Stomach (tissue), 9 donors: ENCODE data around the gene TAS1R1. TPM values are rescaled to one million over a fixed set of nuclear protein-coding genes. Genes with fewer than 3 reads are reported as not detected.

Experiments
- DNase-seq, 2 donors: peaks; one replicate each; pipeline versions ENCODE4 v3.0.0 to v3.0.0-alpha.2; 2013 to 2019
- H3K27ac ChIP-seq, 5 donors: fragments of 200-600 bp in 4 of 5; sonication (generic) in 4 of 5; one replicate each; pipeline ENCODE4 v1.5.1; 2013 to 2019; ENCODE audit warnings: mild to moderate bottlenecking in 1 of 5, moderate library complexity in 1 of 5
- H3K27me3 ChIP-seq, 3 donors: fragments of 200-600 bp; sonication (generic); one replicate each; pipeline ENCODE4 v1.5.1; 2017 to 2019; ENCODE audit warnings: mixed run types in 1 of 3
- H3K36me3 ChIP-seq, 4 donors: fragments of 200-600 bp; sonication (generic); 1 replicate in 3 of 4; 2 replicates in 1 of 4; pipeline ENCODE4 v1.5.1; 2016 to 2019
- H3K4me1 ChIP-seq, 4 donors: fragments of 200-600 bp; sonication (generic); one replicate each; pipeline ENCODE4 v1.5.1; 2016 to 2019
- H3K4me3 ChIP-seq, 4 donors: fragments of 200-600 bp; sonication (generic) in 3 of 4; one replicate each; pipeline ENCODE4 v1.5.1; 2016 to 2019; ENCODE audit warnings: mild to moderate bottlenecking in 1 of 4
- H3K9me3 ChIP-seq, 4 donors: fragments of 200-600 bp; sonication (generic); one replicate each; pipeline ENCODE4 v1.5.1; 2016 to 2019
- CTCF ChIP-seq, 7 experiments: fragments of 450-650 bp in 4 of 7; fragments of 200-600 bp in 3 of 7; sonication (generic) in 3 of 7; IDR thresholded peaks; one replicate each; pipeline ENCODE4 v1.5.1; 2016 to 2019; ENCODE audit warnings: antibody characterized with exemption in 7 of 7, control low read depth in 2 of 7, mild to moderate bottlenecking in 1 of 7
- EP300 ChIP-seq: sonication (generic); formaldehyde crosslinking; IDR thresholded peaks from one replicate; pipeline ENCODE4 v1.6.1; 2017; ENCODE audit warnings: antibody characterized with exemption
- POLR2A ChIP-seq, 4 donors: fragments of 450-650 bp; IDR thresholded peaks; one replicate each; pipeline ENCODE4 v1.6.1; 2016; ENCODE audit warnings: antibody characterized with exemption in 4 of 4, control low read depth in 2 of 4, mild to moderate bottlenecking in 1 of 4, moderate library complexity in 1 of 4
- POLR2AphosphoS5 ChIP-seq, 3 donors: sonication (generic); formaldehyde crosslinking; IDR thresholded peaks; one replicate each; pipeline ENCODE4 v1.6.1; 2016; ENCODE audit warnings: antibody characterized with exemption in 3 of 3
- WGBS, 5 donors: extraction: QIAGEN DNeasy Blood & Tissue Kit in 3 of 5; methylation state at CpG; one replicate each; pipeline versions ENCODE4 v1.1.5 to v1.1.7; 2013 to 2018; 5-methylcytosine and 5-hydroxymethylcytosine counted together
- intact Hi-C: fragments of 100-400 bp; cut with DNase I; formaldehyde crosslinking; loops from one replicate; pipeline ENCODE4 v1.15.1; 2023; ENCODE audit warnings: low total_unique reads
- polyA plus RNA-seq, 3 donors: library from polyadenylated mRNA; stranded (reverse); fragments of 200-250 nt; gene quantifications; one replicate each; pipeline ENCODE4 v1.2.3, GENCODE V29; 2013
- total RNA-seq, 5 donors: library from RNA; depleted of rRNA; stranded (reverse); fragments of >200 nt; gene quantifications; one replicate each; pipeline versions ENCODE4 v1.1.0 to v1.2.3, GENCODE V29; 2014 to 2016
- donor health status: healthy with polysubstance abuse.
- donor health status: Bipolar disorder and iron deficiency.
- donor health status: healthy.

The TAS1R1 gene
- total and polyA plus RNA-seq, 8 donors = 0.08 to 0.12 TPM; not detected in 6

GRCh38 chr1:6622396-6623152 lies 67.5 kb downstream of the TAS1R1 start:
- no peak overlapping the region for H3K4me3 ChIP-seq
- H3K36me3 ChIP-seq = peaks cover 34 to 73% (median 60%) of the 10 kb centered on the region in 4 donors
- intact Hi-C loops = no loop called here

GRCh38 chr1:6623269-6623965 lies 68.3 kb downstream of the TAS1R1 start:
- intact Hi-C loops = no loop called here
- Histone ChIP-seq H3K27me3 (no peaks in the 10 kb centered on the region), H3K9me3 (no peaks in the 10 kb centered on the region), H3K36me3 (peaks cover 39 to 73% (median 60%) of the 10 kb centered on the region in 4 donors), H3K27ac (peak overlapping the region in 1 of 5 donors; percentile 94), H3K4me3 (no peak overlapping the region), H3K4me1 (peaks cover 12 to 35% (median 27%) of the 10 kb centered on the region in 4 donors)
- DNase-seq = no peak
- WGBS, 5 donors = 79 to 87% (median 84%) methylated on average over 14 of the region's 14 CpGs
- TF ChIP-seq CTCF (IDR thresholded peaks at IDR 0.05) (no peak), EP300 (no peak), POLR2A (IDR thresholded peaks at IDR 0.05) (no peak)

More at GRCh38 chr1:6622396-6623152, 67.5 kb downstream of the TAS1R1 start:
- Histone ChIP-seq H3K4me1 (peaks cover 12 to 37% (median 24%) of the 10 kb centered on the region in 4 donors), H3K27ac (peak overlapping the region in 1 of 5 donors; percentile 19), H3K27me3 (no peaks in the 10 kb centered on the region), H3K9me3 (no peaks in the 10 kb centered on the region)
- no peak for DNase-seq
- WGBS, 5 donors = 77 to 82% (median 82%) methylated on average over 10 of the region's 10 CpGs
- no peak for TF ChIP-seq POLR2AphosphoS5 (IDR thresholded peaks at IDR 0.05)
- TF ChIP-seq EP300 = no peak
- TF ChIP-seq CTCF (IDR thresholded peaks at IDR 0.05) = no peak
- TF ChIP-seq POLR2A (IDR thresholded peaks at IDR 0.05) = no peak

- Histone ChIP-seq H3K36me3 (peaks cover 50 to 73% (median 62%) of the 10 kb centered on the region in 4 donors), H3K9me3 (no peaks in the 10 kb centered on the region), H3K27ac (peak within 1 kb of the TSS; percentile 88 to 95 (median 92)), H3K4me1 (peaks cover 12 to 35% (median 27%) of the 10 kb centered on the region in 4 donors), H3K4me3 (peak within 1 kb of the TSS; percentile 75 to 93 (median 89)), H3K27me3 (no peaks in the 10 kb centered on the region)
- peak; percentile 87 to 96 for DNase-seq
- intact Hi-C loops = no loop called here
- no peak for TF ChIP-seq EP300
- TF ChIP-seq POLR2A (IDR thresholded peaks at IDR 0.05) = peak in 1 of 4 donors; percentile 11
- no peak for TF ChIP-seq CTCF (IDR thresholded peaks at IDR 0.05)
- peak in 2 of 3 donors; percentile 7 to 49 for TF ChIP-seq POLR2AphosphoS5 (IDR thresholded peaks at IDR 0.05)
- WGBS, 5 donors = 0 to 4% (median 1%) methylated on average over 19 to 73 of the region's 73 CpGs
Observed at GRCh38 chr1:6624710-6625583, 69.8 kb downstream of the TAS1R1 start, which contains the start of gene THAP3. THAP3 (plus strand) TSS chr1:6624868; CDS start chr1:6625219, 351 bp downstream.
